NCI-H2107 (cell line): Measurements from ENCODE around the gene AOPEP.
"Not testable (repeated sequence)": the region's sequence is repeated elsewhere in the genome, so short reads cannot be mapped to it uniquely, and the experiment has no call there.

ENCODE experiments used
- DNase-seq: peaks from one replicate; lab custom pipeline; 2025; lab: John Stamatoyannopoulos, UW

AOPEP gene

GRCh38 chr9:94934816-94935328 lies 208.4 kb downstream of the AOPEP start:
- no peak for DNase-seq

DNA sequence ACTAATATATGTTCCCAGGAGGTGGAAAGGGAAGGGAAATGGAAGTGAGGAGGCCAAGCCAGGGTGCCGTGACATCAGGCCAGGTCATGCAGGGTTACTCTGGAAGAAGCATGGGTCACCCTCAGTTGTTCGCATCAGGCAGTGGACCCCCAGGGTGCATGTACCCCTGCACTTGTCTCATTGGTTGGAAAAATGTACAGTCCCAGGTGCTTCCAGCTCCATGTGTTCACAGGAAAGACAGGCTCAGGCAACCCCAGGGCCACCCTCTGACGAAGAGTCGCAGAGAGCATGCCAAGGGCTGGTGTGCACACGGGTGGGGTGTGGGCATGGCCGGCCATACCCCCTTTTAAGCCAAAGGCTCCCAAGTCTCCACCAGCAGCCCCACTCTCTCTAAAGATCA lies 208.9 kb downstream of the AOPEP start:
- DNase-seq, result no peak

- no peak for DNase-seq
Measured at GRCh38 chr9:94936419-94936818, 209.9 kb downstream of the AOPEP start.

DNA sequence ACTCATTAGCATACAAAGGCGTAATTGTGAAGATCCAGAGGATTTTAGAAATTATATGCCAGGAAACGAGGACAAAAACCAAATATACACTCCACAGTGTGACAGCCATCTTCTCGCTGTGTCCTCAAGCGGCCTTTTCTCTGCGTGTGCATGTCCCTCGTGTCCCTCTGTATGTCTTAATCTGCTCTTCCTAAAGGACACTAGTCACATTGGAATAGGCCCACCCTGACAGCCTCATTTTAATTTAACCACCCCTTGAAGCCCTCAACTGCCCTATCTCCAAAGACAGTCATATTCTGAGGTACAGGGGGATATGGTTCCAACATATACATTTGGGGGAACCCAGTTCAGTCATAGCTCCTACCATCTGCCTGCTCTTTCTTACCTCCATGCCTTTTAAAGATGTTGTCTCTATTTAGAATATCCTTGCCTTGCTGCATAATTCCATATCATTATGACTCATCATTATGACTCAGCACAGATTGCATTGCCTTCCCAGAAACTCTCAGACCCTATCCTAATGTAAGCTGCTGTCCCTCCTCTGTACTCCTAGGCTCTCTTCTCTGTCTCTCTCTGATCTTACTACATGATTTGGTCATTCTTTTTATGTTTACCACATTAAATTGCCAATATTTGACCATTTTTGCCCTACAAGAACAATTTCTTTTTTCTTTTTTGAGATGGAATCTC lies 210.9 kb downstream of the AOPEP start:
- no peak for DNase-seq

DNA sequence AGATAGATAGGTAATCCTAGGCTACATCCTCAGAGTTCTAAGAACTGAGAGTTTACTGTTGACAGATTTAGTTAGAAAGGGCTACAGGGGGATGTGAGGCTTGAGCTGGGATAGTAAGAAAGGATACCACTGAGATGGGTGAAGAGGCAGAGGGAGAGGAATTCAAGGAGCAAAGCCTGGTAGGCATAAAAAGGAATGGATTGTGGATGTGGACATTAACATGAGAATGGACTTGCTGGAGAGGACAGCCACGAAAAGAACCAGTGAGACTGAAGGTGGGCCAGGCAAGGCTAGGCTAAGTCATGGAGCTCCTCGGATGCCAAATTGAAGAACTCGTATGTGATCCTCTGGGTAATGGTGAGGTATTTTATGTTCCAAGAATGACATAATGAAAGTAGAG lies 211.9 kb downstream of the AOPEP start:
- no peak for DNase-seq

DNA sequence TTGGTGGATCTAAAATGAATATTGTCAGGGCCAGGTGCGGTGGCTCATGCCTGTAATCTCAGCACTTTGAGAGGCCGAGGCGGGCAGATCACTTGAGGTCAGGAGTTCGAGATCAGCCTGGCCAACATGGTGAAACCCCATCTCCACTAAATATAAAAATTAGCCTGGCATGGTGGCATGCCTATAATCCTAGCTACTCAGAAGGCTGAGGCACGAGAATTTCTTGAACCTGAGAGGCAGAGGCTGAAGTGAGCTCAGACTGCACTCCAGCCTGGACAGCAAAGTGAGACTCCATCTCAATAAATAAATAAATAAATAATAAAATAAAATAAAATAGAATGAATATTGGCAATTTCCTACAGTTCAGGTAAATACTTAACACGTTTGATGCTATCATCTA lies 213.8 kb downstream of the AOPEP start:
- DNase-seq, result not testable (repeated sequence)

GRCh38 chr9:94941211-94941875 lies 214.8 kb downstream of the AOPEP start:
- no peak for DNase-seq

DNA sequence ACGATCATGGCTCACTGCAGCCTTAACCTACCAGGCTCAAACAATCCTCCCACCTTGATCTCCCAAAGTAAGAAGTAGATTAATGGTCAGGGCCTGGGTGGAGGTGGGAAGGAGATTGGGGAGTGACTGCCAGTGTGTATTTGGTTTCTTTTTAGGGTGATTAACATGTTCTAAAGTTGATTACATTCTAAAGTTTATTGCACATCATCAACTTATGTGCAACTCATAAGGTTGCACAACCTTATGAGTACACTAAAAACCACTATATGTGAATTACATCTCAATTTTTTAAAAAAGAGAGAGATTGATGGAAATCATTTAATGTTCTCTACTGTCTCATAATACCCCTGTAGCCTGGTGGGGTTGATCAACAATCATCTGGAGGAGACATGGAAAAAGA lies 218.1 kb downstream of the AOPEP start:
- no peak for DNase-seq

DNA sequence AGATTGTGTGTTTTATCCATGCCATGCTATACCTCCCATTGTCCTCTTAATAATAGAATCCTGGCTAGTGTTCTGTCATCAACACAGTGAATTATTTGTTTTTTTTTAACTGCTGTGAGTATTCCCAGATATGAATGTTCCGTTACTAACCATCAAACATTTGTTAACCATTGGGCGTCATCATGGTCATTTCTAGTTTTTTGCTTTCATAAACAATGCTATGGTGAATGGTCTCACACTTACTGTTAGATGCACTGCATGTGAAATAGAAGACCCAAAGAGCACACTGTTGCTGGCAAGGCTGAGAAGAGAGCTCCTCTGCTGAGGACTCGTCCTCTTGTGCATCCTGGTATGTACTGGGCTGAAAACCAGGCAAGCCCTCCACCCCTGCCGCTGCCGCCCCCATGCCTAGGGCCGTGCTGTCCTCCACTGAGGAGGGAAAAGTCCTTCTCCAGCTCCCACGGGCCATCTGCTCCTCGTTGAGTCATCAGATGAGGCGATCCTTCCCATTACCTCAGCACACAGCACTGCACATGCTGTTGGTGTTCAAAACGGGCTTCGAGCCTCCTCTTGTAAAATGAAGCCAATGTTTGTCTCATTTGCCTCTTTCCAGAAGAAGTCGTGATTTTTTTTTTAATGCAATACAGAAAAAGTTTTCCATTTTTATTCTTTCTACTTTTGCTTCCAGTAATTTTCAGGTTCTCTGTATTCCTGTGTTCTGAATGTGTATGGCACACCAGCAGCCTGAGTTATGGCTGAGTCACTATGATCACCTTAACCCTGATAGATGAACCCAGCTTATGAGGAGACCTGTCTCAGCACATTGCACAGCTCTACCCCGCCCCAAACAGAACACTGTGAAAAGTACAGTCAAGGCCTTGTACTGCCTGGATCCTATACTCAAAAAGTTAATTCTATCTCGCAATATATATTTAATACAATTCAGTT lies 219.0 kb downstream of the AOPEP start:
- DNase-seq, result no peak

GRCh38 chr9:94946256-94946655 lies 219.8 kb downstream of the AOPEP start:
- no peak for DNase-seq

GRCh38 chr9:94948567-94949235 lies 222.2 kb downstream of the AOPEP start:
- no peak for DNase-seq

- DNase-seq, result no peak
Measured at GRCh38 chr9:94949370-94949769, 222.9 kb downstream of the AOPEP start.

DNA sequence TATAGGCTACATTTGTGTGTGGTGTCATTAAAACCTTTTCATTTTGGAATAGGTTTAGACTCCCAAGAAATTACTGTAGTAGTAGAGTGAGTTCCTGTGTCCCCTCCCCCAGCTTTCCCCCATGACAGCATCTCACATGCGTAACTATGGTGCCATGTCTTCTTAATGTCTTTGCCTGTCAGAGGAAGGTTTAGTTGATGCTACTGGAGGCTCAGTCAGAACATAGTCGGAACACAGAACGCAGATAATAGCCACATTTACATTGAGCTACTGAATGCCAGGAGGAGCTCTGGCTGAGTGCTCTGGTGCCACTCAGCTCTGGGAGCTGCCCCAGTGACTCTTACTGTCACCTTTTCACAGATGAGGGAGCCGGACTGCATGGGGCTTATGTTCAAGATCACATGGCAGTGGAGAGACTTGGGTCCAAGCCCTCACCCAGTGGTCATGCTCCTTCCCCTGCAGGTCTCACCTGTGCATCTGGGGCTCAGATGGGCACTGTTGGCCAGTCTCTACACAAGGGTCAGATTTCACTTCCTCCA lies 223.6 kb downstream of the AOPEP start:
- no peak for DNase-seq

GRCh38 chr9:94950579-94951323 lies 224.3 kb downstream of the AOPEP start:
- no peak for DNase-seq

- DNase-seq, result no peak
Measured at GRCh38 chr9:94951324-94952135, 225.0 kb downstream of the AOPEP start.

GRCh38 chr9:94952565-94953373 lies 226.3 kb downstream of the AOPEP start:
- no peak for DNase-seq

DNA sequence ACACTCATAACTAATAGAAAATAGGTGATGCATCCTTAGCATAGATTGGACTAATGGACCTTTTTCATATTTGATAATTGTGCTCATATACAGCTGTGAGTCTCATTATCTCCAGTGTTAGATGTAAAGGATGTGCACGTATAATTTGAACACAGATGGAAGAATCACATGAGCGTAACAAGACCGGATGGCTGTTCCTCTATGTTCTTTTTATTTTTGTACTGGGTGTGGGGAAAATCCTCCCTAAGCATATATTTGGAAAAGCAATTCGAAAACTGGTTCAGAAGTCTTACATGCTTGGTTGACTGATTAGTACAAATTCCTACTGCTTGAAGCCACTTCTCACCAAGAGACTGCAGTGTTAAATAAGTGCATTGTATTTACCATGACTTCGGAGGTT lies 230.2 kb downstream of the AOPEP start:
- DNase-seq, result no peak

GRCh38 chr9:94960964-94961363 lies 234.5 kb downstream of the AOPEP start:
- DNase-seq, result no peak

DNA sequence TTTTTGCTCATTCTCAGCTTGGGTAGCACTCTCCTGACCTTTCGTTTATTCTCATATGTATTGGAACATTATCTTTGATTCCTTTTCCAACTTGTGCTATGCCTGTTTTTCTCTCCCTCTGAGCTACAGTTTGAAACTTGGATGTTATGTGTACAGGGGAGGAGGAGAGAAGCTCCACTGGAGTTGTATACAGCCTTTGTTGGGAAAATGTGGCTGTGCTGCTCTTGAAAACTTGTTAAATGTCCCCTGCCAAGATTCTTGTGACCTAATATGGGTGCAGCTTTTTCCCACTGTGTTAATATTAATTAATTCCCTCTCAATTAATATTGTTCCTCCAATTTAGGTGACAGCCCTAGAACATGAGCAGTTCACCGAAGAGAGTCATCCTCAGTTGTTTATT lies 235.4 kb downstream of the AOPEP start:
- no peak for DNase-seq
